ENCODE results near the gene HELZ.

GRCh38 chr17:67049025-67049739 is 195.8 kb downstream of the HELZ start:
- no peak for TF ChIP-seq NFIC (IDR thresholded peaks at IDR 0.05; ENCODE audit: borderline replicate concordance)
- TF ChIP-seq, protein P1, sequence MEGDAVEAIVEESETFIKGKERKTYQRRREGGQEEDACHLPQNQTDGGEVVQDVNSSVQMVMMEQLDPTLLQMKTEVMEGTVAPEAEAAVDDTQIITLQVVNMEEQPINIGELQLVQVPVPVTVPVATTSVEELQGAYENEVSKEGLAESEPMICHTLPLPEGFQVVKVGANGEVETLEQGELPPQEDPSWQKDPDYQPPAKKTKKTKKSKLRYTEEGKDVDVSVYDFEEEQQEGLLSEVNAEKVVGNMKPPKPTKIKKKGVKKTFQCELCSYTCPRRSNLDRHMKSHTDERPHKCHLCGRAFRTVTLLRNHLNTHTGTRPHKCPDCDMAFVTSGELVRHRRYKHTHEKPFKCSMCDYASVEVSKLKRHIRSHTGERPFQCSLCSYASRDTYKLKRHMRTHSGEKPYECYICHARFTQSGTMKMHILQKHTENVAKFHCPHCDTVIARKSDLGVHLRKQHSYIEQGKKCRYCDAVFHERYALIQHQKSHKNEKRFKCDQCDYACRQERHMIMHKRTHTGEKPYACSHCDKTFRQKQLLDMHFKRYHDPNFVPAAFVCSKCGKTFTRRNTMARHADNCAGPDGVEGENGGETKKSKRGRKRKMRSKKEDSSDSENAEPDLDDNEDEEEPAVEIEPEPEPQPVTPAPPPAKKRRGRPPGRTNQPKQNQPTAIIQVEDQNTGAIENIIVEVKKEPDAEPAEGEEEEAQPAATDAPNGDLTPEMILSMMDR (IDR thresholded peaks at IDR 0.05) = no peak
- TF ChIP-seq RCOR1 (IDR thresholded peaks at IDR 0.05; ENCODE audit: low read length) = no peak
- TF ChIP-seq EZH2phosphoT487 (IDR thresholded peaks at IDR 0.05; ENCODE audit: borderline replicate concordance, low read depth) = no peak
- TF ChIP-seq MAX (IDR thresholded peaks at IDR 0.05; ENCODE audit: low read depth) = no peak
- no peak for TF ChIP-seq POLR2AphosphoS5 (IDR thresholded peaks at IDR 0.05; ENCODE audit: low read depth, low read length)
- no peak for TF ChIP-seq YY1 (IDR thresholded peaks at IDR 0.05; ENCODE audit: low read depth)
- TF ChIP-seq USF1 (IDR thresholded peaks at IDR 0.05; ENCODE audit: borderline replicate concordance, low read depth) = no peak
- no peak for TF ChIP-seq EP300 (IDR thresholded peaks at IDR 0.05; ENCODE audit: borderline replicate concordance in 1 of 2, low read depth in 1 of 2, low read length in 1 of 2)
